Erythroblast (primary cell): Measurements from ENCODE around the gene ZDHHC1.

ENCODE experiments used
- GATA1 ChIP-seq: IDR thresholded peaks from 2 replicates; pipeline ENCODE4 v1.6.1; 2011; ENCODE audit warnings: low read depth, mild to moderate bottlenecking, control low read depth, low read length, moderate library complexity
- POLR2A ChIP-seq: IDR thresholded peaks from 2 replicates; pipeline ENCODE4 v1.6.1; 2011; ENCODE audit warnings: mild to moderate bottlenecking, low read length

GRCh38 chr16:67460961-67461360, 44.7 kb upstream of the ZDHHC1 start:
- no peak for TF ChIP-seq POLR2A
- TF ChIP-seq GATA1: no peak
